Transverse colon (tissue), 4 donors: ENCODE data around the gene LGI2. TPM values are rescaled to one million over a fixed set of nuclear protein-coding genes. Genes with fewer than 3 reads are reported as not detected.

ENCODE experiments used
- DNase-seq: peaks from one replicate; pipeline ENCODE4 v3.0.0-alpha.2; 2019
- H3K27ac ChIP-seq, 4 donors: fragments of 200-600 bp; sonication (generic); 2 replicates each; pipeline ENCODE4 v1.5.1; 2016 to 2018; ENCODE audit warnings: inconsistent platforms in 4 of 4
- H3K27me3 ChIP-seq: fragments of 200-600 bp; sonication (generic); 2 replicates; pipeline ENCODE4 v1.5.1; 2017; ENCODE audit warnings: inconsistent platforms
- H3K36me3 ChIP-seq, 4 donors: fragments of 200-600 bp; sonication (generic); 2 replicates each; pipeline ENCODE4 v1.5.1; 2017 to 2019; ENCODE audit warnings: inconsistent platforms in 4 of 4
- H3K4me1 ChIP-seq, 4 donors: fragments of 200-600 bp; sonication (generic); 2 replicates each; pipeline ENCODE4 v1.5.1; 2017 to 2020; ENCODE audit warnings: inconsistent platforms in 4 of 4
- H3K4me3 ChIP-seq, 4 donors: fragments of 200-600 bp; sonication (generic); 1 replicate in 1 of 4; 2 replicates in 3 of 4; pipeline versions ENCODE4 v1.5.1 to v1.6.1; 2017 to 2019; ENCODE audit warnings: inconsistent platforms in 4 of 4
- H3K9me3 ChIP-seq, 2 donors: fragments of 200-600 bp; sonication (generic); 2 replicates each; pipeline ENCODE4 v1.5.1; 2017 to 2019; ENCODE audit warnings: inconsistent platforms in 2 of 2
- EP300 ChIP-seq: sonication (generic); formaldehyde crosslinking; IDR thresholded peaks from one replicate; pipeline ENCODE4 v1.6.1; 2017; ENCODE audit warnings: antibody characterized with exemption, low read depth
- POLR2A ChIP-seq: fragments of 450-650 bp; IDR thresholded peaks from one replicate; pipeline ENCODE4 v1.6.1; 2016; ENCODE audit warnings: antibody characterized with exemption, mild to moderate bottlenecking, moderate library complexity
- POLR2AphosphoS5 ChIP-seq, 3 donors: sonication (generic); formaldehyde crosslinking; IDR thresholded peaks; one replicate each; pipeline ENCODE4 v1.6.1; 2016; ENCODE audit warnings: antibody characterized with exemption in 3 of 3
- WGBS, 2 donors: methylation state at CpG; one replicate each; pipeline ENCODE4 v1.1.5; 2018; ENCODE audit warnings: low coverage in 1 of 2; 5-methylcytosine and 5-hydroxymethylcytosine counted together
- in situ Hi-C, 4 donors: fragments of 200-750 bp; cut with MboI; loops; one replicate each; pipeline versions ENCODE4 v1.15.0 to v1.15.1; 2017; ENCODE audit warnings: low sequenced_read_pairs in 3 of 4, low pct_ligation_motif_present in 1 of 4, low pct_unique_long_range_greater_than_20kb in 1 of 4
- intact Hi-C: fragments of 100-400 bp; cut with DNase I; formaldehyde crosslinking; loops from one replicate; pipeline ENCODE4 v1.15.1; 2023; ENCODE audit warnings: low total_unique reads
- total RNA-seq, 4 donors: library from RNA; depleted of rRNA; stranded (reverse); fragments of >200 nt; gene quantifications; one replicate each; pipeline ENCODE4 v1.1.0, GENCODE V29; 2016
- TF ChIP-seq, protein P1 (sequence below), 5 experiments: fragments of 200-600 bp in 3 of 5; fragments of 450-650 bp in 2 of 5; sonication (generic) in 3 of 5; IDR thresholded peaks; 1 replicate in 2 of 5; 2 replicates in 3 of 5; pipeline ENCODE4 v1.5.1; 2016 to 2017; ENCODE audit warnings: antibody characterized with exemption in 5 of 5, inconsistent platforms in 3 of 5, mild to moderate bottlenecking in 2 of 5, moderate library complexity in 1 of 5

The LGI2 gene
- total RNA-seq, 4 donors from 2014 or later, result 0.32 to 0.75 (median 0.41) TPM; not detected in 1

DNA sequence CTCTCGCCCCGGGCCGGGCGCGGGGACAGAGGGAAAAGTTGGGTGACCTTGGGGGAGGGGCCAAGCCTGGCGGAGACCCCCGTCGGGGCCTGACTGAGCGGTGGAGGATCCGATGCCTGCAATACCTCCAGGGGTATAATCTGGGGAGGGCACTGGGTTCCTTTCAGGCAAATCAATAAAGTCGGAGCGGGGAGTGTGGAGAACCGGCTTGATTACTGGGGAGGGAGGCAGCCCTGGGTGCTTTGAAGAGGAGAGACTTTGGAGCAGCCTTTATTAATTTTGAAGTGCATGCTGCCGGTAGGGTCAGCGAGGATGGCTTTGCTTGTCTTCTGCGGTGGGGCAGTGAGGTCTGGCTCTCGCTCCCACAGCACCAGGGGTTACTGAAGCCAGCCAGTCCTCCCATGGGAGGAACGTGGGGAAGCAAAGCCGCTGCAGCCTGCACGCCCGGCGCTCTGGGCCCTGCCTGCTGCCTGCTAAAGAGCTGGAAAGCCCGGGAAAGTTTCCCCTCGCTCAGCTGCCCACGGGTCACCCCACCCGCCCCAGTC, 403 bp upstream of the LGI2 start:
- Histone ChIP-seq H3K4me1 (peaks cover 9 to 11% (median 10%) of the 10 kb centered on the region in 4 donors), H3K9me3 (no peaks in the 10 kb centered on the region), H3K27me3 (peaks cover 60% of the 10 kb centered on the region), H3K27ac (peak overlapping the region in 3 of 4 donors; percentile 51 to 65 (median 64)), H3K36me3 (no peaks in the 10 kb centered on the region), H3K4me3 (peak overlapping the region; percentile 18 to 58 (median 44))
- TF ChIP-seq EP300, result no peak
- WGBS, 2 donors, result 2% methylated on average over 25 of the region's 26 CpGs; no CpG with 5 or more reads in 1 of the 2 donors
- in situ Hi-C loops (no loop called here), intact Hi-C loops (no loop called here)
- DNase-seq, result peak; percentile 14

DNA sequence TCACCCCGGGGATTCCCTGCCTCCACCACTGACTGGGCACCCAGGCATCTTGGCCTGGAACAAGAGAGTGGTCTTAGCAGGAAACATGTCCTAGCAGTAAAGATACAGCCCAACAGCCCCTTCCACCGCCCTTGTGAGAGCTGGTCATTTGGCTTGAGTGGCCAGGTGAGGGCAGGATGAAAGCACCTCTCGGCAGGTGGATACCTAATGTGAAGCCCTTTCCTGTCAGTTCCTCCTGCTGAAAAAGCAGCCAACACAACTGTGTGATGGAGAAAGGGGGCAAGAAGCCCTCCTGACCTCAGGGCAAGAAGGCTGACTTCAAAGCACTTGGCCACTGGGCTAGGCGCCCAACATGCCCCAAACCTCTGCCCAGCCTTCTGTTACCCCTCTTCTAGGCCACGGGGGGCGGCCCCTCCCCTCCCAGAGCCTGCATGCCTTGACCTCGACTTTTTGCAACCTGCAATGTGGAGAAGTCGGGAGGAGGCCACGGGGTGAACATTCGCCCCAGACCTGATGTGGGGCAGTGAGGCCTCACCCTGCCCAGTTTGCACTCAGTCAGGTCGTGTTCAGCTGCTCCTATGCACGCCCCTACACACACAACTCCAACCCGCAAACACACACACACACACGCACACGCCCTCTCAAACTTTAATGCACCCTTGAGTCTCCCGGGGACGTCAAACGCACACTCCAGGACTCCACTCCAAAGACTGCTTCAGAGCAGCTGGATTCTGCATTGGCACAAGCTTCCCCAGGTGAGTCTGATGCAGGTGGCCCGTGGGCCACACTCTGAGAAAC, 1.1 kb downstream of the LGI2 start:
- 30% methylated on average over 19 of the region's 19 CpGs; no CpG with 5 or more reads in 1 of the 2 donors for WGBS, 2 donors
- H3K36me3 ChIP-seq, result no peaks in the 10 kb centered on the region
- DNase-seq, result peak; percentile 9
- H3K4me1 ChIP-seq, result peaks cover 9 to 11% (median 10%) of the 10 kb centered on the region in 4 donors
- in situ Hi-C loops (no loop called here), intact Hi-C loops (no loop called here)
- no peaks in the 10 kb centered on the region for H3K9me3 ChIP-seq
- peaks cover 61% of the 10 kb centered on the region for H3K27me3 ChIP-seq
- H3K4me3 ChIP-seq, result peak overlapping the region; percentile 28 to 58 (median 44)
- TF ChIP-seq, protein P1, sequence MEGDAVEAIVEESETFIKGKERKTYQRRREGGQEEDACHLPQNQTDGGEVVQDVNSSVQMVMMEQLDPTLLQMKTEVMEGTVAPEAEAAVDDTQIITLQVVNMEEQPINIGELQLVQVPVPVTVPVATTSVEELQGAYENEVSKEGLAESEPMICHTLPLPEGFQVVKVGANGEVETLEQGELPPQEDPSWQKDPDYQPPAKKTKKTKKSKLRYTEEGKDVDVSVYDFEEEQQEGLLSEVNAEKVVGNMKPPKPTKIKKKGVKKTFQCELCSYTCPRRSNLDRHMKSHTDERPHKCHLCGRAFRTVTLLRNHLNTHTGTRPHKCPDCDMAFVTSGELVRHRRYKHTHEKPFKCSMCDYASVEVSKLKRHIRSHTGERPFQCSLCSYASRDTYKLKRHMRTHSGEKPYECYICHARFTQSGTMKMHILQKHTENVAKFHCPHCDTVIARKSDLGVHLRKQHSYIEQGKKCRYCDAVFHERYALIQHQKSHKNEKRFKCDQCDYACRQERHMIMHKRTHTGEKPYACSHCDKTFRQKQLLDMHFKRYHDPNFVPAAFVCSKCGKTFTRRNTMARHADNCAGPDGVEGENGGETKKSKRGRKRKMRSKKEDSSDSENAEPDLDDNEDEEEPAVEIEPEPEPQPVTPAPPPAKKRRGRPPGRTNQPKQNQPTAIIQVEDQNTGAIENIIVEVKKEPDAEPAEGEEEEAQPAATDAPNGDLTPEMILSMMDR (IDR thresholded peaks at IDR 0.05), result no peak
- no peak for TF ChIP-seq POLR2AphosphoS5 (IDR thresholded peaks at IDR 0.05)
- TF ChIP-seq EP300, result no peak
- no peak for TF ChIP-seq POLR2A
- no peak overlapping the region for H3K27ac ChIP-seq

- TF ChIP-seq POLR2AphosphoS5 (IDR thresholded peaks at IDR 0.05) (no peak), EP300 (no peak)
- peaks cover 61% of the 10 kb centered on the region for H3K27me3 ChIP-seq
- no peaks in the 10 kb centered on the region for H3K9me3 ChIP-seq
- no peak overlapping the region for H3K4me3 ChIP-seq
- H3K36me3 ChIP-seq, result no peaks in the 10 kb centered on the region
- 88% methylated on average over 3 of the region's 3 CpGs; no CpG with 5 or more reads in 1 of the 2 donors for WGBS, 2 donors
- DNase-seq, result no peak
- H3K27ac ChIP-seq, result no peak overlapping the region
- in situ Hi-C loops, result no loop called here
- peaks cover 9 to 11% (median 10%) of the 10 kb centered on the region in 4 donors for H3K4me1 ChIP-seq
- intact Hi-C loops, result no loop called here
Observed at GRCh38 chr4:25028851-25029250, 1.9 kb downstream of the LGI2 start.

- in situ Hi-C loops, result no loop called here
Observed at GRCh38 chr4:25022766-25023165, 8.0 kb downstream of the LGI2 start.

More at GRCh38 chr4:25022766-25023165, 8.0 kb downstream of the LGI2 start:
- no peaks in the 10 kb centered on the region for H3K9me3 ChIP-seq
- intact Hi-C loops, result no loop called here
- H3K4me3 ChIP-seq, result no peak overlapping the region
- TF ChIP-seq POLR2A (no peak), POLR2AphosphoS5 (IDR thresholded peaks at IDR 0.05) (no peak), EP300 (no peak)
- TF ChIP-seq, protein P1 (IDR thresholded peaks at IDR 0.05), result no peak
- 74% methylated on average over 1 of the region's 1 CpG; no CpG with 5 or more reads in 1 of the 2 donors for WGBS, 2 donors
- no peak overlapping the region for H3K27ac ChIP-seq
- no peak for DNase-seq
- peaks cover 18% of the 10 kb centered on the region for H3K27me3 ChIP-seq
- no peaks in the 10 kb centered on the region for H3K36me3 ChIP-seq
- no peaks in the 10 kb centered on the region for H3K4me1 ChIP-seq
